ENCODE results near the gene FRMD6.

Gene FRMD6

GRCh38 chr14:51780006-51780692 is 128.4 kb downstream of the FRMD6 start:
- peak; percentile 80 for DNase-seq (ENCODE audit: low spot score)

All from iPS-NIHi11 (cell line).